22Rv1 (cell line): ENCODE measurements around the gene ZNF804A.
A peak's percentile ranks its signal among the peaks of the same experiment; 100 is the strongest.

Experiments used
- CTCF ChIP-seq: fragments of 450-650 bp; IDR thresholded peaks from 2 replicates; pipeline ENCODE4 v1.5.1; 2017; ENCODE audit warnings: mild to moderate bottlenecking
- ZFX ChIP-seq: fragments of 450-650 bp; IDR thresholded peaks from 2 replicates; pipeline ENCODE4 v1.6.1; 2017; ENCODE audit warnings: antibody characterized with exemption, borderline replicate concordance

DNA sequence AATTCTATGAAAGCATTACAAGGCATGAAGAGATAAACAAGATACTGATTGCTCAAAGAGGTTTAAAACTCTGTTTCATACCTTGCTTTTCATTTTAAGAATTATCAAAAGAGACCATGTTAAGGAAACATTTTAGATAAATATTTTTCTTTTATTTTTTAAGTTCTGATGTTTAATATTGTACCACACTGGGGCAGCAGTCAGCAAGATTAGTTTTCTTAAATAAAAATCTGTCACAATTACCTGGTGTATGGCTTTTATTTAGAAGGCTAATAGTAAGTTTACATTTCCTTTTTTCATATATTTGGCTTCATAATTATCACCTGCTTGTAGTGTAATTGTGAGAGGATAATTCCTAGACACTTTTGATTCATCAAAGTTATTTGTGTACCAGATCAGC is 46.4 kb downstream of the ZNF804A start:
- TF ChIP-seq CTCF = peak; percentile 18
- TF ChIP-seq ZFX = no peak
